ENCODE data around the gene UBAP2L. TPM values are rescaled to one million over a fixed set of nuclear protein-coding genes. Genes with fewer than 3 reads are reported as not detected.

Gene UBAP2L
- polyA plus RNA-seq, 1 experiment: 134 TPM

- POLR2A ChIA-PET: no interaction called here
Measured at GRCh38 chr1:154236855-154237254, 16.1 kb downstream of the UBAP2L start.

GRCh38 chr1:154237435-154237834 lies 16.7 kb downstream of the UBAP2L start:
- ChIA-PET POLR2A (no interaction called here), CTCF (no interaction called here)
- H3K36me3 ChIP-seq (ENCODE audit: control insufficient read depth, insufficient read depth, low read length): peaks cover 17% of the 10 kb centered on the region
- no peak for DNase-seq (ENCODE audit: low read depth)
- H3K27me3 ChIP-seq (ENCODE audit: control insufficient read depth, insufficient read depth, low read length): no peaks in the 10 kb centered on the region
- no peak overlapping the region for H3K4me3 ChIP-seq (ENCODE audit: low read depth, low read length)
- no peak for TF ChIP-seq CTCF (IDR thresholded peaks at IDR 0.05; ENCODE audit: insufficient read depth, low read depth, low read length)

More at GRCh38 chr1:154236855-154237254, 16.1 kb downstream of the UBAP2L start:
- no peak for TF ChIP-seq CTCF (IDR thresholded peaks at IDR 0.05; ENCODE audit: insufficient read depth, low read depth, low read length)
- no peak for DNase-seq (ENCODE audit: low read depth)
- CTCF ChIA-PET: no interaction called here
- no peak overlapping the region for H3K4me3 ChIP-seq (ENCODE audit: low read depth, low read length)
- no peaks in the 10 kb centered on the region for H3K27me3 ChIP-seq (ENCODE audit: control insufficient read depth, insufficient read depth, low read length)
- H3K36me3 ChIP-seq (ENCODE audit: control insufficient read depth, insufficient read depth, low read length): peaks cover 17% of the 10 kb centered on the region

GRCh38 chr1:154237880-154238506 lies 17.2 kb downstream of the UBAP2L start:
- CTCF ChIA-PET: interaction anchor here (1.0 kb wide), 1 partner anchor 20 kb away, joined by 3 read pairs; no protein-coding TSS in a partner anchor
- POLR2A ChIA-PET: no interaction called here

GRCh38 chr1:154239491-154239890 lies 18.7 kb downstream of the UBAP2L start:
- POLR2A ChIA-PET: no interaction called here
- no peak for TF ChIP-seq CTCF (IDR thresholded peaks at IDR 0.05; ENCODE audit: insufficient read depth, low read depth, low read length)
- H3K36me3 ChIP-seq (ENCODE audit: control insufficient read depth, insufficient read depth, low read length): peaks cover 20% of the 10 kb centered on the region
- no peak overlapping the region for H3K4me3 ChIP-seq (ENCODE audit: low read depth, low read length)
- CTCF ChIA-PET: no interaction called here
- DNase-seq (ENCODE audit: low read depth): no peak
- H3K27me3 ChIP-seq (ENCODE audit: control insufficient read depth, insufficient read depth, low read length): no peaks in the 10 kb centered on the region

More at GRCh38 chr1:154237880-154238506, 17.2 kb downstream of the UBAP2L start:
- no peak for DNase-seq (ENCODE audit: low read depth)
- Histone ChIP-seq H3K27me3 (ENCODE audit: control insufficient read depth, insufficient read depth, low read length) (no peaks in the 10 kb centered on the region), H3K4me3 (ENCODE audit: low read depth, low read length) (no peak overlapping the region), H3K36me3 (ENCODE audit: control insufficient read depth, insufficient read depth, low read length) (peaks cover 15% of the 10 kb centered on the region)
- TF ChIP-seq CTCF (IDR thresholded peaks at IDR 0.05; ENCODE audit: insufficient read depth, low read depth, low read length): no peak

- Histone ChIP-seq H3K4me3 (ENCODE audit: low read depth, low read length) (no peak overlapping the region), H3K36me3 (ENCODE audit: control insufficient read depth, insufficient read depth, low read length) (peaks cover 20% of the 10 kb centered on the region), H3K27me3 (ENCODE audit: control insufficient read depth, insufficient read depth, low read length) (no peaks in the 10 kb centered on the region)
- POLR2A ChIA-PET: no interaction called here
- CTCF ChIA-PET: no interaction called here
- no peak for DNase-seq (ENCODE audit: low read depth)
- TF ChIP-seq CTCF (IDR thresholded peaks at IDR 0.05; ENCODE audit: insufficient read depth, low read depth, low read length): no peak
Measured at GRCh38 chr1:154240294-154240833, 19.6 kb downstream of the UBAP2L start.
